DND-41 (cell line): ENCODE data around the gene ARMC3.

Experiments used
- CTCF ChIP-seq: IDR thresholded peaks from 2 replicates; pipeline ENCODE4 v1.5.1; 2012; ENCODE audit warnings: borderline replicate concordance, low read length, moderate library complexity, mild to moderate bottlenecking; ENCODE audit not compliant: poor library complexity, severe bottlenecking; ENCODE audit errors: extremely low read depth
- EZH2 ChIP-seq: IDR thresholded peaks from 3 replicates; pipeline ENCODE4 v1.6.1; 2012; ENCODE audit warnings: borderline replicate concordance, low read depth, mild to moderate bottlenecking, moderate library complexity, low read length, inconsistent platforms; ENCODE audit not compliant: severe bottlenecking

GRCh38 chr10:23040002-23040401 lies 112.1 kb downstream of the ARMC3 start:
- TF ChIP-seq EZH2 = no peak
- TF ChIP-seq CTCF = no peak
